HepG2 (cell line): ENCODE data around the gene PPP1R9B. TPM values are rescaled to one million over a fixed set of nuclear protein-coding genes. Genes with fewer than 3 reads are reported as not detected.

Experiments
- ATAC-seq: fragments of 200-7000 bp; cut with Tn5 transposase; 3 replicates; pipeline ENCODE4 v1.9.1; 2020; ENCODE audit warnings: mild to moderate bottlenecking, moderate library complexity
- BruUV-seq: library from RNA; stranded (reverse); fragments of 400-500 nt; replicated peaks from 2 replicates; lab custom pipeline; 2021; lab: Mats Ljungman, UMichigan
- CTCF ChIA-PET: fragments of 300-600 bp; formaldehyde crosslinking; extraction: SDS; loops from one replicate; lab custom pipeline; 2021; ENCODE audit warnings: low total read pairs, inconsistent platforms, low intra/inter-chr PET ratio; lab: Yijun Ruan, JAX
- POLR2A ChIA-PET: fragments of 350-600 bp; sonication (Branson Sonifier 250); formaldehyde crosslinking; loops from one replicate; lab custom pipeline; 2020; ENCODE audit warnings: antibody characterized with exemption, inconsistent platforms; lab: Yijun Ruan, JAX
- DNase-seq: peaks from one replicate; pipeline ENCODE4 v3.0.0-alpha.2; 2015; ENCODE audit warnings: low spot score
- FAIRE-seq: peaks from 3 replicates; lab custom pipeline; 2011; peaks lifted over from hg19 to GRCh38; lab: Jason Lieb, UNC
- H2AFZ ChIP-seq: one replicate; pipeline ENCODE4 v1.6.1; 2011; ENCODE audit warnings: low read length, inconsistent platforms
- H3K27ac ChIP-seq: fragments of 300-600 bp; 3 replicates; pipeline ENCODE4 v1.8.0; 2011; ENCODE audit warnings: mixed run types, mild to moderate bottlenecking, mixed read lengths, low read length, inconsistent platforms; ENCODE audit not compliant: insufficient read depth; ENCODE audit errors: extremely low read length
- H3K27me3 ChIP-seq, 2 experiments: fragments of 200-600 bp in 1 of 2; 2 replicates in 1 of 2; 3 replicates in 1 of 2; pipeline versions ENCODE4 v1.6.0 to v1.8.0; 2011; ENCODE audit warnings: low read length in 2 of 2, mild to moderate bottlenecking in 2 of 2, moderate library complexity in 2 of 2, inconsistent platforms in 1 of 2; ENCODE audit not compliant: insufficient read depth in 2 of 2, control insufficient read depth in 1 of 2
- H3K36me3 ChIP-seq, 2 experiments: fragments of 200-600 bp in 1 of 2; replicated peaks in 1 of 2; 2 replicates in 1 of 2; 3 replicates in 1 of 2; pipeline versions ENCODE4 v1.5.1 to v1.8.0; 2011; ENCODE audit warnings: low read length in 2 of 2, inconsistent platforms in 1 of 2; ENCODE audit not compliant: insufficient read depth in 2 of 2, control insufficient read depth in 1 of 2
- H3K4me1 ChIP-seq: 2 replicates; pipeline ENCODE4 v1.5.1; 2012; ENCODE audit warnings: low read length, inconsistent platforms; ENCODE audit not compliant: insufficient read depth
- H3K4me2 ChIP-seq: 2 replicates; pipeline ENCODE4 v1.6.0; 2011; ENCODE audit warnings: low read depth, low read length, inconsistent platforms
- H3K4me3 ChIP-seq, 3 experiments: fragments of 200-600 bp in 1 of 3; sonication (generic), shearing (Covaris generic) in 1 of 3; replicated peaks in 1 of 3; 2 replicates each; pipeline ENCODE4 v1.5.1; 2011 to 2016; ENCODE audit warnings: low read length in 3 of 3, inconsistent platforms in 2 of 3, low read depth in 2 of 3, mild to moderate bottlenecking in 2 of 3, control low read depth in 1 of 3, mixed read lengths in 1 of 3; ENCODE audit not compliant: insufficient read depth in 1 of 3
- H3K79me2 ChIP-seq: one replicate; pipeline ENCODE4 v1.6.1; 2011; ENCODE audit warnings: low read length, inconsistent platforms; ENCODE audit not compliant: insufficient read depth
- H3K9ac ChIP-seq: 2 replicates; pipeline ENCODE4 v1.6.0; 2011; ENCODE audit warnings: mild to moderate bottlenecking, low read depth, low read length, inconsistent platforms; ENCODE audit not compliant: insufficient read depth
- H3K9me3 ChIP-seq: 2 replicates; pipeline ENCODE4 v1.5.1; 2012; ENCODE audit warnings: mild to moderate bottlenecking, low read length
- H4K20me1 ChIP-seq: 2 replicates; pipeline ENCODE4 v1.6.0; 2011; ENCODE audit warnings: inconsistent platforms, mild to moderate bottlenecking, low read length, moderate library complexity; ENCODE audit not compliant: insufficient read depth
- CHCHD3 ChIP-seq: sonication (generic); formaldehyde crosslinking; IDR thresholded peaks from 2 replicates; pipeline ENCODE4 v1.8.0; 2022; ENCODE audit warnings: mild to moderate bottlenecking, missing genetic modification reagents, moderate library complexity
- HIC2 ChIP-seq: sonication (generic); formaldehyde crosslinking; IDR thresholded peaks from 2 replicates; pipeline ENCODE4 v1.9.0; 2022; ENCODE audit warnings: low read depth, missing genetic modification reagents
- HNRNPL ChIP-seq: fragments of 200-400 bp; formaldehyde crosslinking; IDR thresholded peaks from 2 replicates; pipeline ENCODE4 v1.6.1; 2017; ENCODE audit warnings: mild to moderate bottlenecking, low read depth, low read length
- MIER2 ChIP-seq: IDR thresholded peaks from 2 replicates; pipeline ENCODE4 v1.6.1; 2016; ENCODE audit warnings: missing biosample characterization, missing genetic modification reagents
- ZFP36L1 ChIP-seq: sonication (generic); formaldehyde crosslinking; IDR thresholded peaks from 2 replicates; pipeline ENCODE4 v1.8.0; 2022; ENCODE audit warnings: mild to moderate bottlenecking, missing genetic modification reagents, moderate library complexity
- ZNF264 ChIP-seq: sonication (generic); formaldehyde crosslinking; IDR thresholded peaks from 2 replicates; pipeline ENCODE4 v1.4.0; 2020; ENCODE audit warnings: missing genetic modification reagents
- ZNF552 ChIP-seq: sonication (generic); formaldehyde crosslinking; IDR thresholded peaks from 2 replicates; pipeline ENCODE4 v1.9.0; 2022; ENCODE audit warnings: missing genetic modification reagents, mild to moderate bottlenecking, borderline replicate concordance
- ZNF839 ChIP-seq: sonication (generic); formaldehyde crosslinking; IDR thresholded peaks from 2 replicates; pipeline ENCODE4 v1.4.0; 2020; ENCODE audit warnings: missing genetic modification reagents, mild to moderate bottlenecking, borderline replicate concordance
- ZNF879 ChIP-seq: sonication (generic); formaldehyde crosslinking; IDR thresholded peaks from 2 replicates; pipeline ENCODE4 v1.8.1; 2023; ENCODE audit warnings: missing genetic modification reagents
- WGBS: methylation state at CpG from one replicate; pipeline ENCODE4 v1.1.6; 2017; ENCODE audit warnings: low lambda C conversion rate; 5-methylcytosine and 5-hydroxymethylcytosine counted together
- in situ Hi-C: cut with HindIII; loops from 2 replicates; pipeline ENCODE4 v1.10.0; 2017; ENCODE audit warnings: low pct_unique_long_range_greater_than_20kb; ENCODE audit not compliant: extremely low pct_ligation_motif_present
- intact Hi-C: fragments of 100-400 bp; cut with micrococcal nuclease; formaldehyde crosslinking; loops from one replicate; pipeline ENCODE4 v1.10.0; 2022; ENCODE audit not compliant: unreplicated experiment
- polyA plus RNA-seq, 8 experiments: library from polyadenylated mRNA; depleted of rRNA in 3 of 8; stranded (reverse) in 7 of 8; unstranded in 1 of 8; fragments of >200 nt; fragmentation: Illumina TruSeq in 4 of 8; extraction: Trizol in 4 of 8; gene quantifications; 2 replicates each; pipeline versions ENCODE4 v1.2.1 to v1.2.3, GENCODE V29; 2011 to 2016; ENCODE audit warnings: low read depth in 4 of 8, missing spikeins in 1 of 8, mixed read lengths in 1 of 8; ENCODE audit not compliant: insufficient read depth in 1 of 8
- total RNA-seq, 5 experiments: library from RNA; depleted of rRNA; stranded (reverse); fragments of >200 nt; fragmentation: Illumina TruSeq; extraction: Trizol; gene quantifications; 2 replicates each; pipeline ENCODE4 v1.2.3, GENCODE V29; 2016; ENCODE audit warnings: low read depth in 1 of 5

PPP1R9B gene
- total and polyA plus RNA-seq, 2 of the 13 experiments (the other 11 are each of a cell fraction or from before 2014, with no cell fraction given): 9.4 to 15.8 TPM

GRCh38 chr17:50096092-50096491 lies 54.4 kb downstream of the PPP1R9B start:
- no TSS peak for BruUV-seq
- DNase-seq (no peak), FAIRE-seq (no peak), ATAC-seq (no peak; the same call in 2 of the 3 replicates)
- peak overlapping the region; percentile 67 for H3K27ac ChIP-seq
- peaks cover 32% of the 10 kb centered on the region for H3K4me1 ChIP-seq
- no peaks in the 10 kb centered on the region for H4K20me1 ChIP-seq
- intact Hi-C loops: no loop called here
- H3K79me2 ChIP-seq: peaks cover 6% of the 10 kb centered on the region
- H3K4me2 ChIP-seq: peak overlapping the region; percentile 100
- TF ChIP-seq ZNF879 (CRISPR knock-in tag) (no peak), HIC2 (0 out of 2 replicates have a peak, but pooled peaks have one; percentile 29), ZNF552 (0 out of 2 replicates have a peak, but pooled peaks have one; percentile 24), MIER2 (no peak), ZFP36L1 (CRISPR knock-in tag) (no peak), HNRNPL (peak; percentile 89), CHCHD3 (CRISPR knock-in tag) (0 out of 2 replicates have a peak, but pooled peaks have one; percentile 25), ZNF264 (CRISPR knock-in tag) (no peak), ZNF839 (CRISPR knock-in tag) (peak; percentile 28; the same call in 1 of the 2 replicates)
- H3K36me3 ChIP-seq: peaks cover 0 to 4% of the 10 kb centered on the region in 2 experiments; a peak in 1 of 5 replicates
- H2AFZ ChIP-seq: no peak overlapping the region
- 59% methylated on average over 5 of the region's 6 CpGs for WGBS
- peak overlapping the region; percentile 80 for H3K9ac ChIP-seq
- peak overlapping the region; percentile 84 to 88 (median 87) for H3K4me3 ChIP-seq
- POLR2A ChIA-PET: interaction anchor here (0.6 to 1.1 kb wide), 2 partner anchors 16 to 51 kb away, joined by 3 read pairs; no protein-coding TSS in a partner anchor
- no peaks in the 10 kb centered on the region for H3K9me3 ChIP-seq
- CTCF ChIA-PET: no interaction called here
- H3K27me3 ChIP-seq: peaks cover 3 to 14% of the 10 kb centered on the region in 2 experiments; a peak in 4 of 5 replicates
- in situ Hi-C loops: no loop called here
